Lung (tissue), 12 donors: Measurements from ENCODE around the gene RBM44. TPM values are rescaled to one million over a fixed set of nuclear protein-coding genes. Genes with fewer than 3 reads are reported as not detected.

ENCODE experiments used
- ATAC-seq: fragments of 200-7000 bp; cut with Tn5 transposase; one replicate; pipeline ENCODE4 v1.9.1; 2020; ENCODE audit warnings: moderate number of reproducible peaks; ENCODE audit not compliant: insufficient read depth, low FRiP score
- DNase-seq, 3 donors: peaks; one replicate each; pipeline ENCODE4 v3.0.0-alpha.2; 2013 to 2017
- H3K27ac ChIP-seq, 2 donors: one replicate each; pipeline ENCODE4 v1.5.1; 2013; ENCODE audit warnings: mild to moderate bottlenecking in 2 of 2, moderate library complexity in 2 of 2, control low read depth in 1 of 2, inconsistent platforms in 1 of 2, low read depth in 1 of 2, low read length in 1 of 2
- H3K27me3 ChIP-seq, 3 donors: one replicate each; pipeline ENCODE4 v1.5.1; 2013; ENCODE audit warnings: low read length in 2 of 3; ENCODE audit not compliant: control insufficient read depth in 3 of 3, insufficient read depth in 3 of 3
- H3K36me3 ChIP-seq, 4 donors: one replicate each; pipeline ENCODE4 v1.5.1; 2013; ENCODE audit warnings: low read length in 4 of 4, mild to moderate bottlenecking in 1 of 4, moderate library complexity in 1 of 4; ENCODE audit not compliant: control insufficient read depth in 4 of 4, insufficient read depth in 4 of 4
- H3K4me1 ChIP-seq, 5 donors: one replicate each; pipeline ENCODE4 v1.5.1; 2013; ENCODE audit warnings: low read length in 5 of 5, mild to moderate bottlenecking in 2 of 5, moderate library complexity in 1 of 5; ENCODE audit not compliant: control insufficient read depth in 5 of 5, insufficient read depth in 5 of 5
- H3K4me3 ChIP-seq: one replicate; pipeline ENCODE4 v1.5.1; 2013; ENCODE audit warnings: mild to moderate bottlenecking, control low read depth, moderate library complexity
- H3K9ac ChIP-seq, 2 donors: one replicate each; pipeline ENCODE4 v1.5.1; 2013; ENCODE audit warnings: low read length in 2 of 2, control low read depth in 1 of 2; ENCODE audit not compliant: insufficient read depth in 1 of 2
- H3K9me3 ChIP-seq, 4 donors: one replicate each; pipeline ENCODE4 v1.5.1; 2013; ENCODE audit warnings: low read length in 3 of 4, mild to moderate bottlenecking in 1 of 4, moderate library complexity in 1 of 4; ENCODE audit not compliant: control insufficient read depth in 4 of 4, insufficient read depth in 3 of 4
- WGBS, 2 donors: extraction: QIAGEN DNeasy Blood & Tissue Kit; methylation state at CpG; one replicate each; pipeline ENCODE4 v1.1.7; 2013; 5-methylcytosine and 5-hydroxymethylcytosine counted together
- polyA plus RNA-seq, 2 donors: library from polyadenylated mRNA; stranded (reverse); fragments of 200-250 nt; gene quantifications; one replicate each; pipeline ENCODE4 v1.2.1, GENCODE V29; 2013
- total RNA-seq, 2 donors: library from RNA; depleted of rRNA in 1 of 2; stranded (reverse); fragments of >200 nt in 1 of 2; gene quantifications; one replicate each; pipeline ENCODE4 v1.2.1, GENCODE V29; 2014 to 2021
- TF ChIP-seq, protein P1 (sequence below): IDR thresholded peaks from 2 replicates; pipeline ENCODE4 v1.5.1; 2012; ENCODE audit warnings: mild to moderate bottlenecking; ENCODE audit errors: control extremely low read depth, extremely low read depth
- donor health status: control.
- donor health status: control.
- donor health status: Bipolar disorder and iron deficiency.
- donor health status: healthy.
- donor health status: DM: yes; HTN: yes; CAD: no.

Gene RBM44
- total and polyA plus RNA-seq, 4 donors = 0.26 to 4.0 (median 0.88) TPM

DNA sequence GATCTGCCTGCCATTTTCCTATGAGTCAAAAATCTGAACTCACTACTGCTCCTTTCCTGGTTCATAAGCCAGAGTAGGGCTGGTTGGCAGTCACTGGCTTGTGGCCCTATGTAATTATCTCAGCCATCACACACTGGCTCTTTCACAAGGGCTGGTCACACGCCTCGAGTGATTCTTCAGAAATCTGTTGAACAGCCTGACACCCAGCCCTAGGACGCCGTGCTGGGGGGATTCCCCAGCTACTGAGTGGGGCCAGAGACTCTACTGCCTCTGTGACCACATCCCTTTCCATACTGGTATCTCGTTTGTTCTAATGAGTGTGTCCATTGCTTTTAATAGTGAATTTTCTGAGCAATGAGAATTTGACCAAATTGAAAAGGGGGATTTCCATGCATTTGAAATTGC lies 45.8 kb upstream of the RBM44 start:
- WGBS, 2 donors = 39 to 46% methylated on average over 5 of the region's 5 CpGs
- no peak overlapping the region for H3K9ac ChIP-seq
- H3K36me3 ChIP-seq = peaks cover 18 to 49% (median 30%) of the 10 kb centered on the region in 4 donors
- no peak overlapping the region for H3K27ac ChIP-seq
- H3K9me3 ChIP-seq = no peaks in the 10 kb centered on the region
- H3K4me3 ChIP-seq = no peak overlapping the region
- no peaks in the 10 kb centered on the region for H3K4me1 ChIP-seq
- TF ChIP-seq, protein P1, sequence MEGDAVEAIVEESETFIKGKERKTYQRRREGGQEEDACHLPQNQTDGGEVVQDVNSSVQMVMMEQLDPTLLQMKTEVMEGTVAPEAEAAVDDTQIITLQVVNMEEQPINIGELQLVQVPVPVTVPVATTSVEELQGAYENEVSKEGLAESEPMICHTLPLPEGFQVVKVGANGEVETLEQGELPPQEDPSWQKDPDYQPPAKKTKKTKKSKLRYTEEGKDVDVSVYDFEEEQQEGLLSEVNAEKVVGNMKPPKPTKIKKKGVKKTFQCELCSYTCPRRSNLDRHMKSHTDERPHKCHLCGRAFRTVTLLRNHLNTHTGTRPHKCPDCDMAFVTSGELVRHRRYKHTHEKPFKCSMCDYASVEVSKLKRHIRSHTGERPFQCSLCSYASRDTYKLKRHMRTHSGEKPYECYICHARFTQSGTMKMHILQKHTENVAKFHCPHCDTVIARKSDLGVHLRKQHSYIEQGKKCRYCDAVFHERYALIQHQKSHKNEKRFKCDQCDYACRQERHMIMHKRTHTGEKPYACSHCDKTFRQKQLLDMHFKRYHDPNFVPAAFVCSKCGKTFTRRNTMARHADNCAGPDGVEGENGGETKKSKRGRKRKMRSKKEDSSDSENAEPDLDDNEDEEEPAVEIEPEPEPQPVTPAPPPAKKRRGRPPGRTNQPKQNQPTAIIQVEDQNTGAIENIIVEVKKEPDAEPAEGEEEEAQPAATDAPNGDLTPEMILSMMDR = no peak
- ATAC-seq (no peak), DNase-seq (no peak)
- H3K27me3 ChIP-seq = no peaks in the 10 kb centered on the region

DNA sequence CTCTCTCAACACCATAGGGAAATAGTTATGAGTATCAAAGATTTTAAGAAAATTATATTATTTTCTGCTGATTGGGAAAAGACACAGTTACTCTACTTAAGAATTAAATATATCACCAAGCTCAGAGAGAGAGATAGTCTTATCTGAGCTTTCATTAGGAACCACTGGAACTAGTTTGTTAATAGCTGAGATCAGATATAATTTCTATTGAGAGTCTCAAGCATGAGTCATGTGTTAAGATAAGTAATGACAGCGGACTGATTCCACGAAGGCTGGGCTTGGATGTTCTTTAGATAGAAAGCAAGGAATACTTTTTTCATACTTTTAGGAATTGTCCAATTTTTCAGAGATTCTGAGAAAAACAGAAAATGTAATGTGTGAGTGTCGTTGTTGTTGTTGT lies 44.4 kb upstream of the RBM44 start:
- 82 to 92% methylated on average over 3 of the region's 3 CpGs for WGBS, 2 donors
- H3K9me3 ChIP-seq = no peaks in the 10 kb centered on the region
- no peak for ATAC-seq
- H3K4me3 ChIP-seq = no peak overlapping the region
- H3K4me1 ChIP-seq = no peaks in the 10 kb centered on the region
- TF ChIP-seq, protein P1 = no peak
- peaks cover 21 to 49% (median 31%) of the 10 kb centered on the region in 4 donors for H3K36me3 ChIP-seq
- no peaks in the 10 kb centered on the region for H3K27me3 ChIP-seq
- no peak overlapping the region for H3K27ac ChIP-seq
- H3K9ac ChIP-seq = no peak overlapping the region
- no peak for DNase-seq

DNA sequence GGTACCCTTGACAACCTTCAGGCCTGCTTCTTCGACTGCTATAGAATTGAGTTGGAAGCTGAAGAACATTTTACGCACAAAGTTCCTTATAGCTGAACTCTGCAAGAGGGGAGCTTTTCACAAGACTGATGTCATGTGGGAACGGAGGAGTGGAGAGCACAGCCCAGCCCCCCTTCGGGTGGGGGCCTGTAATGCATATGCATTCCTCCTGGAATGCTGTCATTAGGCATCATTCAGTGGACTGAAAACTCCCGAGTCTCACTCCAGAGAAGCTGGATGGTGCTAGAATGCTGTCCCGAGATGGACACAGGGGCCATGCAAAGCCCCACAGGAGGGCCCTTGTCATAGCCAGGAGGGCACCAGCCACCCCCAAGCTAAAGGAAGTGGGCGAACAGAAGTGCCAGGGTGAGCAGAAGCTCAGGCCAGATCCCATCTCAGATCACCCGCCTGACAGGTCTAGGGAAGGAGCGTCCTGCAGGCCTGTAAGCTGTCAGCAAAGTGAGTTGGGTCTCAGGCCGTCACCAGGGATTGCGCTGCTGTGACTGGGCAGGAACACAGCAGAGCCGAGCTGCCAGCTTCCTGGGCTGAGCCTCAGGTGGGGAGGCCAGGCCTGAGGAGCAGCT lies 43.8 kb upstream of the RBM44 start:
- ATAC-seq = no peak
- no peak overlapping the region for H3K4me3 ChIP-seq
- H3K9ac ChIP-seq = no peak overlapping the region
- no peak for DNase-seq
- no peaks in the 10 kb centered on the region for H3K4me1 ChIP-seq
- H3K36me3 ChIP-seq = peaks cover 21 to 47% (median 30%) of the 10 kb centered on the region in 4 donors
- H3K27me3 ChIP-seq = no peaks in the 10 kb centered on the region
- no peaks in the 10 kb centered on the region for H3K9me3 ChIP-seq
- no peak overlapping the region for H3K27ac ChIP-seq
- WGBS, 2 donors = 91 to 92% methylated on average over 12 of the region's 12 CpGs
- TF ChIP-seq, protein P1 = no peak

DNA sequence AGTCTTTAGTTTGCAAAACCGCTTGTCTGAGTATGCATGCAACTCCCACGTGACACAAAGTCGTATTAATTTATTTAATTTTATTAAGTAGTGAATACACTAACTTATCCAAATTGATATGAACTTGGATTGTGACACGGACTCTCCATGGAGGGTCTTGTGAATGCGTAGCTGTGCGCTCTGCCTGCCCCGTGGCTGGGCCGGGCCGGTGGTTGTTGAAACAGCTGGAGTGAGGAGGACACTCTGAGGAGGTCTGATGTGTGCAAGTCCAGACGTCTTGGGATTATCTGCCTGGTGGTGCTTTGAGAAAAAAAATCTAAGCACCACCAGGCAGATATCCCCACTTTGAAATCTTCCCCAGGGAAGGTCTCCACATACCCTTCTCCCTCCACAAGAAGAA lies 41.0 kb upstream of the RBM44 start:
- Histone ChIP-seq H3K27ac (no peak overlapping the region), H3K4me1 (no peaks in the 10 kb centered on the region), H3K36me3 (peaks cover 26 to 43% (median 35%) of the 10 kb centered on the region in 4 donors), H3K4me3 (no peak overlapping the region), H3K9me3 (no peaks in the 10 kb centered on the region), H3K9ac (no peak overlapping the region), H3K27me3 (no peaks in the 10 kb centered on the region)
- ATAC-seq (no peak), DNase-seq (no peak)
- 92 to 95% methylated on average over 10 of the region's 10 CpGs for WGBS, 2 donors
- TF ChIP-seq, protein P1 = no peak
